HCT116 (cell line): Measurements from ENCODE around the gene CACNA2D2.

Experiments
- CTCF ChIP-seq, 3 experiments: fragments of 200-600 bp in 1 of 3; sonication (generic) in 1 of 3; IDR thresholded peaks in 2 of 3; conservative IDR thresholded peaks in 1 of 3; 2 replicates each; pipeline ENCODE4 v1.5.1; 2012 to 2017; ENCODE audit warnings: low read depth in 2 of 3, low read length in 2 of 3, antibody characterized with exemption in 1 of 3, borderline replicate concordance in 1 of 3, control low read depth in 1 of 3, mild to moderate bottlenecking in 1 of 3, mixed read lengths in 1 of 3, mixed run types in 1 of 3, moderate library complexity in 1 of 3; ENCODE audit not compliant: insufficient read depth in 1 of 3
- JUND ChIP-seq: IDR thresholded peaks from 2 replicates; pipeline ENCODE4 v1.6.1; 2012
- POLR2A ChIP-seq: IDR thresholded peaks from 2 replicates; pipeline ENCODE4 v1.7.0; 2011; ENCODE audit warnings: borderline replicate concordance; ENCODE audit not compliant: insufficient read depth, insufficient read length; ENCODE audit errors: extremely low read depth
- SRF ChIP-seq: IDR thresholded peaks from 2 replicates; pipeline ENCODE4 v1.6.1; 2012; ENCODE audit warnings: low read depth
- YY1 ChIP-seq: IDR thresholded peaks from 2 replicates; pipeline ENCODE4 v1.6.1; 2011; ENCODE audit warnings: low read length, low read depth, moderate library complexity, mild to moderate bottlenecking; ENCODE audit not compliant: insufficient replicate concordance; ENCODE audit errors: extremely low read depth

GRCh38 chr3:50327129-50327528 lies 176.3 kb downstream of the CACNA2D2 start:
- TF ChIP-seq JUND (no peak), YY1 (no peak), POLR2A (no peak), CTCF (IDR thresholded peaks at IDR 0.05 in 2 of 3, conservative IDR thresholded peaks at IDR 0.05 in 1 of 3; ENCODE audit: borderline replicate concordance in 1 of 3, insufficient read depth in 1 of 3, low read depth in 2 of 3, low read length in 2 of 3) (no peak), SRF (no peak)
